Forelimb muscle (tissue), 1 donor: ENCODE data around the gene SLC8A2. TPM values are rescaled to one million over a fixed set of nuclear protein-coding genes. Genes with fewer than 3 reads are reported as not detected.
"Not testable (repeated sequence)": the region's sequence is repeated elsewhere in the genome, so short reads cannot be mapped to it uniquely, and the experiment has no call there.

Experiments
- DNase-seq: peaks from one replicate; pipeline ENCODE4 v3.0.0-alpha.2; 2013; ENCODE audit warnings: low read depth
- polyA plus RNA-seq: library from polyadenylated mRNA; unstranded; fragments of 120-200 nt; gene quantifications from one replicate; pipeline ENCODE4 v1.2.1, GENCODE V29; 2013; ENCODE audit not compliant: insufficient read length

SLC8A2 gene
- polyA plus RNA-seq, 1 donor = 0.18 TPM

- not testable (repeated sequence) for DNase-seq
These were observed 60.0 kb downstream of the SLC8A2 start for GRCh38 chr19:47411696-47412095.

GRCh38 chr19:47411101-47411500, 60.6 kb downstream of the SLC8A2 start:
- DNase-seq = no peak

GRCh38 chr19:47408156-47408938, 63.3 kb downstream of the SLC8A2 start:
- no peak for DNase-seq

GRCh38 chr19:47407417-47407774, 64.3 kb downstream of the SLC8A2 start:
- DNase-seq = no peak

GRCh38 chr19:47406711-47407416, 64.8 kb downstream of the SLC8A2 start:
- DNase-seq = no peak

GRCh38 chr19:47405854-47406417, 65.8 kb downstream of the SLC8A2 start:
- DNase-seq = no peak

GRCh38 chr19:47405197-47405550, 66.5 kb downstream of the SLC8A2 start:
- DNase-seq = no peak

- DNase-seq = no peak
These were observed 67.1 kb downstream of the SLC8A2 start for GRCh38 chr19:47404334-47405196.

- no peak for DNase-seq
These were observed 69.2 kb downstream of the SLC8A2 start for GRCh38 chr19:47402504-47402903.

- no peak for DNase-seq
These were observed 72.7 kb downstream of the SLC8A2 start for GRCh38 chr19:47398707-47399597.

- DNase-seq = no peak
These were observed 80.0 kb downstream of the SLC8A2 start for GRCh38 chr19:47391510-47392223.

GRCh38 chr19:47390533-47391488, 80.9 kb downstream of the SLC8A2 start:
- no peak for DNase-seq

GRCh38 chr19:47389150-47389556, 82.5 kb downstream of the SLC8A2 start:
- DNase-seq = no peak

GRCh38 chr19:47388721-47389120, 83.0 kb downstream of the SLC8A2 start:
- not testable (repeated sequence) for DNase-seq

GRCh38 chr19:47387623-47388022, 84.1 kb downstream of the SLC8A2 start:
- not testable (repeated sequence) for DNase-seq

- DNase-seq = not testable (repeated sequence)
These were observed 85.1 kb downstream of the SLC8A2 start for GRCh38 chr19:47386582-47386981.

GRCh38 chr19:47384533-47384932, 87.2 kb downstream of the SLC8A2 start:
- not testable (repeated sequence) for DNase-seq

- DNase-seq = not testable (repeated sequence)
These were observed 87.8 kb downstream of the SLC8A2 start for GRCh38 chr19:47383890-47384289.

- DNase-seq = no peak
These were observed 89.9 kb downstream of the SLC8A2 start for GRCh38 chr19:47381653-47382279.
